Muscle layer of colon (tissue), 2 donors: ENCODE results near the gene WWP2.

Experiments used
- H3K27ac ChIP-seq: one replicate; pipeline ENCODE4 v1.7.0; 2013; ENCODE audit warnings: low read depth, mild to moderate bottlenecking, low read length, moderate library complexity
- H3K27me3 ChIP-seq, 2 donors: one replicate each; pipeline ENCODE4 v1.7.0; 2013; ENCODE audit warnings: low read length in 2 of 2, mild to moderate bottlenecking in 2 of 2; ENCODE audit not compliant: insufficient read depth in 2 of 2, control insufficient read depth in 1 of 2
- H3K36me3 ChIP-seq: one replicate; pipeline ENCODE4 v1.7.0; 2013; ENCODE audit warnings: mild to moderate bottlenecking, low read length; ENCODE audit not compliant: insufficient read depth
- H3K4me1 ChIP-seq: one replicate; pipeline ENCODE4 v1.7.0; 2013; ENCODE audit warnings: mild to moderate bottlenecking, low read length; ENCODE audit not compliant: insufficient read depth
- H3K4me3 ChIP-seq, 2 donors: one replicate each; pipeline ENCODE4 v1.7.0; 2013; ENCODE audit warnings: low read length in 2 of 2, low read depth in 1 of 2, mild to moderate bottlenecking in 1 of 2, moderate library complexity in 1 of 2
- H3K9ac ChIP-seq: one replicate; pipeline ENCODE4 v1.7.0; 2013; ENCODE audit warnings: low read length
- H3K9me3 ChIP-seq: one replicate; pipeline ENCODE4 v1.7.0; 2013; ENCODE audit warnings: mild to moderate bottlenecking, low read length
- donor health status: abdominal sarcoma.
- donor health status: Adenocarcinoma of cecum.

The WWP2 gene

DNA sequence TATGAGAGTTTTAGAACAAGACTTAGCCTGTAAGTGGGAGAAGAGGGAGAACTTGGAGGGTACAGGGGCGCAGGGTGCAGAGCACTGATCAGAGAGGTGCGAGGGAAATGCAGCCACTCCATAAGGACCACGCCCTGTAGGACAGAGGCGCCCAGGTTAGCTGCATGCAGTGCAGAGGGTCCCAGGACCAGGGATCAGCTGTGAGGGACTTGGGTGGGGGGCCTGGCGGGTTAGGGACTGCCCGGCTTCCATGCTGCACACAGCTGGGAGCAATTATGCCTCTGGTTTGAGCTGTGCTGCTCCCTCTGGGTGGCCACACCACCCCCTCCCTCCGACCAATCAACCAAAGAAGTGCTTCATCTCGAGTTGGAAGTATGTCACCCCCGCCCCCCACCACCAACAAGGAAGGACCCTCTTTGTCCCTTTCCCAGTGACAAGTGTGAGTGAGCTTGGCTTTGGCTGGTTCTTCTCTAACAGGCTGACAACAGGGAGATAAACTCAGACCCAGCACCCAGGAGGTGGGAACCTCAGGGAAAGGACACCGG, 166.8 kb downstream of the WWP2 start:
- H3K27me3 ChIP-seq = no peaks in the 10 kb centered on the region
- H3K27ac ChIP-seq = no peak overlapping the region
- H3K9me3 ChIP-seq = no peaks in the 10 kb centered on the region
- H3K36me3 ChIP-seq = peaks cover 46% of the 10 kb centered on the region
- peaks cover 17% of the 10 kb centered on the region for H3K4me1 ChIP-seq
- no peak overlapping the region for H3K9ac ChIP-seq
- H3K4me3 ChIP-seq = no peak overlapping the region

DNA sequence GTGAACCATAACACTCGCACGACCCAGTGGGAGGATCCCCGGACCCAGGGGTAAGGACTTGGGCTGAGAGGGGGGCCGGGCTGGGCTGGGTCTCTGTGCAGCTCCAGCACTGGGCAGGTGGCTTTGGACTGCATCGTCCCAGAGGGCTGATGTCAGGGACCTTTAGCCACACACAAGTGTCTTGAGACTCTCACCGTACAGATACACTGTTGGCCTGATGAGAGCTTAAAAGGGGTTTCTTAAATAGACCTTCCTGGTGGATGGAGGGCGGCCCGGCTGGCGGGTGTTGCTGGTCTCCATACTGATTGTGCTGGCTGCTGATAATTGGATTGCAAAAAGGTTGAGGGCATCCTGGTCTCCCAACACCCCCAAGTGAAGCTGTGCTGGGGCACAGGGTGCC, 167.3 kb downstream of the WWP2 start:
- no peak overlapping the region for H3K4me3 ChIP-seq
- no peak overlapping the region for H3K27ac ChIP-seq
- no peak overlapping the region for H3K9ac ChIP-seq
- H3K9me3 ChIP-seq = no peaks in the 10 kb centered on the region
- peaks cover 46% of the 10 kb centered on the region for H3K36me3 ChIP-seq
- peaks cover 17% of the 10 kb centered on the region for H3K4me1 ChIP-seq
- no peaks in the 10 kb centered on the region for H3K27me3 ChIP-seq

DNA sequence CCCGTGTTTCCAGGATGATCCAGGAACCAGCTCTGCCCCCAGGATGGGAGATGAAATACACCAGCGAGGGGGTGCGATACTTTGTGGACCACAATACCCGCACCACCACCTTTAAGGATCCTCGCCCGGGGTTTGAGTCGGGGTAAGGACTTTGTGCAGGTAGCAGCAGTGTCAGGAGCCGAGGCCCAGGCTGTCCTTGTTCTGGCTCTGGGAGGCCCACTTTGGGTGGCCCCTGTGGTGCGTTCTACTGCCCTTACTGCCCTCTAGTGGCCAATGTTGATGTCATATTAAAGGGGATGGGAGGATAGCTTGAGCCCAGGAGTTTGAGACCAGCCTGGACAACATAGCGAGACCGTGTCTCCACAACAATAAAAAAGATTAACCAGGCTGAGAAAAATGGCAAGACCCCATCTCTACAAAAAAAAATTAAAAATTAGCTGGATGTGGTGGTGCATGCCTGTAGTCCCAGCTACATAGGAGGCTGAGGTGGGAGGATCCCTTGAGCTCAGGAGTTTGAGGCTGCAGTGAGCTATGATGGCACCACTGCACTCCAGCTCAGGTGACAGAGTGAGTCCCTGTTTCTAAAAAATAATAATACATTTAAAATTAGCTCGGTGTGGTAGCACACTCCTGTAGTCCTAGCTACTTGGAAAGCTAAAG, 168.1 kb downstream of the WWP2 start:
- H3K27me3 ChIP-seq = no peaks in the 10 kb centered on the region
- H3K9me3 ChIP-seq = no peaks in the 10 kb centered on the region
- H3K9ac ChIP-seq = no peak overlapping the region
- H3K4me3 ChIP-seq = no peak overlapping the region
- H3K4me1 ChIP-seq = peaks cover 16% of the 10 kb centered on the region
- H3K27ac ChIP-seq = no peak overlapping the region
- H3K36me3 ChIP-seq = peaks cover 49% of the 10 kb centered on the region

DNA sequence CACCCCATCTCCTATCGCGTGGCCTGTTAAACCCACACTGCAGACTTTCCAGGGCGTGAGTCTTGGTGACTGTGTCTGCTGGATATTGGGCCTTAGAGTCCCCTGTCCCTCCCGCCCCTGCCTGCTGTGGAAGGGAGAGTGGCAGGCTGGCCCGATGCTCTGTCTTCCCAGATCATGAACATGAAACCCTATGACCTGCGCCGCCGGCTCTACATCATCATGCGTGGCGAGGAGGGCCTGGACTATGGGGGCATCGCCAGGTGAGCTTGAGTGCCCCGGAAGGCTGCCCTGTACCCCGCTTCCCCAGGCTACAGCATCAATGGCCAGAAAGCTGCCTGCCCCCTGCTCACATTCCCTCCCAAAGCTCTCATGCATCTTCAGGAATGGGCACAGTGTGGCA, 169.5 kb downstream of the WWP2 start:
- Histone ChIP-seq H3K4me1 (peaks cover 3% of the 10 kb centered on the region), H3K9me3 (no peaks in the 10 kb centered on the region), H3K36me3 (peaks cover 57% of the 10 kb centered on the region), H3K27me3 (no peaks in the 10 kb centered on the region), H3K27ac (no peak overlapping the region), H3K4me3 (no peak overlapping the region), H3K9ac (no peak overlapping the region)

DNA sequence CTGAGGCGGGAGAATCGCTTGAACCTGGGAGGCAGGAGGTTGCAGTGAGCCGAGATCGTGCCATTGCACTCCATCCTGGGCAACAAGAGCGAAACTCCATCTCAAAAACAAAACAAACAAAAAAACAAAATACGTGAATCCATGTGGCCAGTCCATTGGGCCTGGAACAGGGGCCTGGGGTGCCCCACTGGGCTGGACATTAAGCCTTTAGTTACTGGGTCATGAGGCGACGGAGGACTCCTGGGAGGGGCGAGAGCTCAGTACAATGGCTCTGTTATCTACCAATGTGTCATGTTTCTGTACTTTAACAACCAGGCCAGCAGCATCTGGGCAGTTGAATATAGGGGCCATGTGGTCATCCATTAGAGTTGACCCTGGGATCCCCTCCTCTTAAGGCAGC, 170.1 kb downstream of the WWP2 start:
- H3K36me3 ChIP-seq = peaks cover 63% of the 10 kb centered on the region
- no peaks in the 10 kb centered on the region for H3K27me3 ChIP-seq

DNA sequence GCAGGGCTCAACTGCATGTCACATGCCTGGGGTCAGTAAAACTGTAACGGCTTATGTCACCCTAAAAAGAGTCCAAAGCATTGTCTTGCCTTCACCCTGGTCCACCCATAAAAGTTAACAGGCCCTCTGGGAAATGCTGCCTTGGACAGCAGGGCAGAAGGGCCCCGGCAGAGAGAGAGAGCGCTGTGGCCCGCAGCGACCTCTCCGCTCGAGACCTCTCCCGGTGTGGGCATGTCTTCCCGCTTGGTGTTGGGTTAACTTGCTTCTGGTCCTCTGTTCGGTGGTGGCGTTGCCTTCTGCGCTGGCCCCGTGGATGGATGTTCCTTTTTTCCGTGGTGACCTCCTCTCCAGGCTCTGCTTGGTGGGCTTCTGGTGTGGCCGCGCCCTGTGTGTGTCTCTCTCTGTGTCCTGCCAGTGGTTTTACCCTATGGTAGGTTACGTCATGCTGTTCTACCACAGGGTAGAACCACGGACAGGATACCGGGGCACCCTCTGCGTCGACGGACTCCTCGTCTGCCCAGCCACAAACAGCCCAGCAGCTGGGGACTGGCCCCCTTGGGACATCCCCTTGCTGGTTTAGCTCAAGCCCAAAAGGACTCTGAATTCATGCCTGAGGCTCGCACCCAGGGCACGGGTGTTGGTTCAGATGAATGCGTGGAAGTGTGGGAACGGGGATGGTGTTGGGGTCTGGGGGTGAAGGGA, 170.7 kb downstream of the WWP2 start:
- Histone ChIP-seq H3K27me3 (no peaks in the 10 kb centered on the region), H3K9me3 (no peaks in the 10 kb centered on the region), H3K9ac (no peak overlapping the region), H3K4me3 (no peak overlapping the region), H3K36me3 (peaks cover 69% of the 10 kb centered on the region), H3K4me1 (no peaks in the 10 kb centered on the region), H3K27ac (no peak overlapping the region)

More for the DNA sequence above, 170.1 kb downstream of the WWP2 start:
- H3K9ac ChIP-seq = no peak overlapping the region
- H3K27ac ChIP-seq = no peak overlapping the region
- H3K4me1 ChIP-seq = no peaks in the 10 kb centered on the region
- H3K9me3 ChIP-seq = no peaks in the 10 kb centered on the region
- H3K4me3 ChIP-seq = no peak overlapping the region

DNA sequence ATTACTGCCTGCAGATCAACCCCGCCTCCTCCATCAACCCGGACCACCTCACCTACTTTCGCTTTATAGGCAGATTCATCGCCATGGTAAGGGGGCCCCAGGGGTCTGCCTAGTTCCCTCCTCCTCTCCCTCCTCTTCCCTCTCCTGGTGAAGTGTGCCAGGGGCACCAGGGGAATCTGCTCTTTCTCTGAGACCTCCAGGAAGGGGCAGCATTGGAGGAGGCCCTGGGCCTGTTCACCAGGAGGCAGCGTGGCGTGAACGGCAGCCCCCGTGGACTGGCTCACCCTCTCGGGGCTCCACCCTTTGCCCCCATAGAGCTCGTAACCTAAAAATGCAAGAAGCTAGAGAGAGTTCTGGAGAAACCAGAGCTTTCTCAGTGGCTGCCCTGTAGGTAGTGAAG, 171.9 kb downstream of the WWP2 start:
- Histone ChIP-seq H3K36me3 (peaks cover 78% of the 10 kb centered on the region), H3K27ac (no peak overlapping the region)

DNA sequence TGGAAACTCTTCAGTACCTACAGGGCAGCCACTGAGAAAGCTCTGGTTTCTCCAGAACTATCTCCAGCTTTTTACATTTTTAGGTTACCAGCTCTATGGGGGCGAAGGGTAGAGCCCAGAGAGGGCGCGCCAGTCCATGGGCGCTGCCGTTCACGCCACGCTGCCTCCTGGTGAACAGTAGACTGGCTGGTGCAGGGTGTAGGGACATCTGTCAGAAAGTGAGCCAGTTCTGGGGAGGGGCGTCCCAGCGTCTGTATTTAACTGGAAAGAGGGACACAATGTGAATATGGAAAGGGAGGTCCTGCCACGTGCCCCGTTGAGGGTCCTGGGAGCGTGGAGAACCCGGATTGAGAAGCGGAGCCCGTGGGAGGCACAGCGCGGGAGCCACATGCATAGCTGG, 172.6 kb downstream of the WWP2 start:
- Histone ChIP-seq H3K9me3 (no peaks in the 10 kb centered on the region), H3K4me3 (no peak overlapping the region), H3K36me3 (peaks cover 78% of the 10 kb centered on the region)

More for the DNA sequence above, 171.9 kb downstream of the WWP2 start:
- Histone ChIP-seq H3K9ac (no peak overlapping the region), H3K9me3 (no peaks in the 10 kb centered on the region), H3K4me3 (no peak overlapping the region), H3K27me3 (no peaks in the 10 kb centered on the region), H3K4me1 (no peaks in the 10 kb centered on the region)

DNA sequence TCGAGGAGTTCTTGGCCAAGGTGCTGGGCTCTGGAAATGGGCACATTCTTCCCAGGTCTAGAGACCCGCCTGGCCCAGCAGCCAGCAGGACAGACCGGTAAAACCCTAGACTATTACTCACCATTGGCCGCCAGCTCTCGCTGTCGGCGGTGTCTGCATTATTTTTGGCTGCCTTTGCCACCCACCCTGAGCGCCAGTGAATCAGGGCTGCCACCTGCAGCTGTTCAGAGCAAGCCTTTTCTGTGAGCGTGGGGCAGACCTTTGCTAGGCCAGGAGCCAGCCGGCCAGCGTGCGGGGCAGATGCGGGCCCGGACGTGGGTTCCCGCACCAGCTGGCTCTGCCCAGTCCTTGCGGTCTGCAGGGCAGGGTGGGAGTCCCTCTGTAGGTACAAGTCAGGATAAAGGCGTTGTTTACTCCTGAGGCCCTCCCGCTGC, 173.2 kb downstream of the WWP2 start:
- Histone ChIP-seq H3K27ac (no peak overlapping the region), H3K4me3 (no peak overlapping the region), H3K36me3 (peaks cover 73% of the 10 kb centered on the region), H3K4me1 (no peaks in the 10 kb centered on the region), H3K27me3 (no peaks in the 10 kb centered on the region), H3K9me3 (no peaks in the 10 kb centered on the region), H3K9ac (no peak overlapping the region)

More for the DNA sequence above, 172.6 kb downstream of the WWP2 start:
- no peaks in the 10 kb centered on the region for H3K27me3 ChIP-seq
- H3K27ac ChIP-seq = no peak overlapping the region
- no peaks in the 10 kb centered on the region for H3K4me1 ChIP-seq
- no peak overlapping the region for H3K9ac ChIP-seq

DNA sequence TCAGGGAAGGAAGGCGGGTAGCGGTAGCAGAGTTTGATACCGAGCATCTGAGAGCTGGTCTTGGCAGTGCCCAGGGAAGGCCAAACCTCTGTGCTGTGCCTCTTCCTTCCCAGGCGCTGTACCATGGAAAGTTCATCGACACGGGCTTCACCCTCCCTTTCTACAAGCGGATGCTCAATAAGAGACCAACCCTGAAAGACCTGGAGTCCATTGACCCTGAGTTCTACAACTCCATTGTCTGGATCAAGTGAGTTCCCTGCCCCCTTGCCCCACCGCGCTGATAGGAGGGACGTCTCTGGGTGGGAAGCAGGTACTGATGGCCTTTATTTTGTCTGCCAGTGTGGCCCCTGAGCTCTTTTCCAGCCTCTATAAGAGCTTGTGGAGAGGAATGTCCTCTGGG, 173.6 kb downstream of the WWP2 start:
- no peaks in the 10 kb centered on the region for H3K27me3 ChIP-seq
- H3K9ac ChIP-seq = no peak overlapping the region
- no peak overlapping the region for H3K27ac ChIP-seq
- H3K36me3 ChIP-seq = peaks cover 73% of the 10 kb centered on the region
- H3K4me1 ChIP-seq = no peaks in the 10 kb centered on the region
- H3K9me3 ChIP-seq = no peaks in the 10 kb centered on the region
- no peak overlapping the region for H3K4me3 ChIP-seq

DNA sequence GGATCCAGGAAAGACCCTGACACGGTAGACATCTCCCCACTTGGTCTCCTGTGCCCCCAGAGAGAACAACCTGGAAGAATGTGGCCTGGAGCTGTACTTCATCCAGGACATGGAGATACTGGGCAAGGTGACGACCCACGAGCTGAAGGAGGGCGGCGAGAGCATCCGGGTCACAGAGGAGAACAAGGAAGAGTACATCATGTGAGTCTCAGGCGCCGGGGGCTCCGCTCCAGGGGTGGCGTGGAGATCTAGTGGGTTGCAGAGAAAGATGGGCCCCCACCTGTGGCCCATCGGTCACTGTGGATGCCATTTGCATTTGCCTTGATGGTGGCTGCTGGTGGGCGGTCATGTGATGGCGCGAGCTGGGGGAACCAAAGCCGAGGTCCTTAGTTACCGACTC, 174.1 kb downstream of the WWP2 start:
- Histone ChIP-seq H3K9ac (no peak overlapping the region), H3K9me3 (no peaks in the 10 kb centered on the region), H3K36me3 (peaks cover 70% of the 10 kb centered on the region), H3K4me3 (no peak overlapping the region), H3K27me3 (no peaks in the 10 kb centered on the region), H3K4me1 (no peaks in the 10 kb centered on the region), H3K27ac (no peak overlapping the region)
